SJSA1 (cell line): Measurements from ENCODE around the gene GABBR2. TPM values are rescaled to one million over a fixed set of nuclear protein-coding genes. Genes with fewer than 3 reads are reported as not detected.

ENCODE experiments used
- DNase-seq, 2 experiments: peaks; one replicate each; pipeline ENCODE4 v3.0.0-alpha.2; 2015 to 2020; ENCODE audit warnings: low spot score in 2 of 2, low read depth in 1 of 2
- H3K27ac ChIP-seq: fragments of 250-450 bp; sonication (Bioruptor Pico); 2 replicates; pipeline ENCODE4 v1.5.1; 2020; ENCODE audit warnings: mild to moderate bottlenecking, moderate library complexity
- H3K27me3 ChIP-seq: fragments of 250-450 bp; sonication (Bioruptor Pico); replicated peaks from 2 replicates; pipeline ENCODE4 v1.5.1; 2020; ENCODE audit warnings: mild to moderate bottlenecking, moderate library complexity
- H3K36me3 ChIP-seq: fragments of 250-450 bp; sonication (Bioruptor Pico); 2 replicates; pipeline ENCODE4 v1.5.1; 2020; ENCODE audit warnings: mild to moderate bottlenecking
- H3K4me1 ChIP-seq: fragments of 250-450 bp; sonication (Bioruptor Pico); replicated peaks from 2 replicates; pipeline ENCODE4 v1.6.1; 2021; ENCODE audit warnings: mild to moderate bottlenecking
- H3K4me3 ChIP-seq: fragments of 250-450 bp; sonication (Bioruptor Pico); 2 replicates; pipeline ENCODE4 v1.5.1; 2020; ENCODE audit warnings: mild to moderate bottlenecking
- H3K9me3 ChIP-seq: fragments of 250-450 bp; sonication (Bioruptor Pico); replicated peaks from 2 replicates; pipeline ENCODE4 v1.5.1; 2020; ENCODE audit warnings: mild to moderate bottlenecking
- total RNA-seq: library from RNA; depleted of rRNA; stranded (reverse); fragments of >200 nt; shearing (Covaris generic); gene quantifications from 2 replicates; pipeline ENCODE4 v1.2.3, GENCODE V29; 2014

The GABBR2 gene
- total RNA-seq, 1 experiment from 2014 or later: not detected

GRCh38 chr9:98416294-98417248 lies 292.2 kb downstream of the GABBR2 start:
- DNase-seq: no peak
- Histone ChIP-seq H3K27ac (no peak overlapping the region), H3K9me3 (no peaks in the 10 kb centered on the region), H3K36me3 (no peaks in the 10 kb centered on the region), H3K27me3 (no peaks in the 10 kb centered on the region), H3K4me3 (no peak overlapping the region), H3K4me1 (no peaks in the 10 kb centered on the region)

DNA sequence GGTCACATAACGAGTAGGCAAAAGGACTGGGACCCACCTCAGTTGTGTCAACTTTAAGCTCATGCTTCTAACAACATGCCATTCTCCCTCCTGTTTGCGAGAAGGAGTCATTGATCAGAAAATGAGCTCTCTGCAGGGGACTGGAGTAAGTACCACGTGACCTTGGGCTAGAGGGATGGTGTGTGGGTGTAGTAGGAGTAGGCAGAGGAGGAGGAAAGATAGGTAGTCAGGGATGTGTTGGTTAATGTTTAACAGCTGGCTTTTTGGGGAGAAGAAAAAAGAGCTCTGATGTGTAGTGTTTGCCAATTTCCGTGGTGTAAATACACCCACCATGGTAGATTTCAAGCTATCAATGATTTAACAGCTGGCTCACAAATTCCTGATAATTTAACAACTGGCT lies 293.0 kb downstream of the GABBR2 start:
- Histone ChIP-seq H3K4me1 (no peaks in the 10 kb centered on the region), H3K9me3 (no peaks in the 10 kb centered on the region), H3K27ac (no peak overlapping the region), H3K4me3 (no peak overlapping the region), H3K36me3 (no peaks in the 10 kb centered on the region), H3K27me3 (no peaks in the 10 kb centered on the region)
- DNase-seq: no peak

DNA sequence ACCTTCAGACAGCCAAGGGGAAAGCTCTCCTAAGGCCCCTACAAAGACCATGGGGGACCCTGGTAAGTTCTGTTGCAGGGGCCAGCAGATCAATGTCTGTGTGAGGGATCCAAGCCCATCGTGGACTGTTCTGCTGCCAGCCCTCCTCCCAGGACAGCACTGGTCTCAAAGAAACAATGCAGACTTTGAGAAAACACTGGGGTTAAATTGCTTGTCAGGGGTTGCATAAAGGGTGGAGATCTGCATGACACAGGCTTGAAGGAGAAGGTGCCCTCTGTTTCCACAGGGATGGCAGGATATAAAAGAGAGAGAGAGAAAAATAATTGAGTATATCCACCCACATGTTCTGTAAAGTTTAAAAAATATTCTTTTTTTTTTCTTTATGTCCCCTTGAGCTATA lies 295.7 kb downstream of the GABBR2 start:
- DNase-seq: no peak
- Histone ChIP-seq H3K4me1 (no peaks in the 10 kb centered on the region), H3K27me3 (no peaks in the 10 kb centered on the region), H3K4me3 (no peak overlapping the region), H3K36me3 (no peaks in the 10 kb centered on the region), H3K27ac (no peak overlapping the region), H3K9me3 (no peaks in the 10 kb centered on the region)

DNA sequence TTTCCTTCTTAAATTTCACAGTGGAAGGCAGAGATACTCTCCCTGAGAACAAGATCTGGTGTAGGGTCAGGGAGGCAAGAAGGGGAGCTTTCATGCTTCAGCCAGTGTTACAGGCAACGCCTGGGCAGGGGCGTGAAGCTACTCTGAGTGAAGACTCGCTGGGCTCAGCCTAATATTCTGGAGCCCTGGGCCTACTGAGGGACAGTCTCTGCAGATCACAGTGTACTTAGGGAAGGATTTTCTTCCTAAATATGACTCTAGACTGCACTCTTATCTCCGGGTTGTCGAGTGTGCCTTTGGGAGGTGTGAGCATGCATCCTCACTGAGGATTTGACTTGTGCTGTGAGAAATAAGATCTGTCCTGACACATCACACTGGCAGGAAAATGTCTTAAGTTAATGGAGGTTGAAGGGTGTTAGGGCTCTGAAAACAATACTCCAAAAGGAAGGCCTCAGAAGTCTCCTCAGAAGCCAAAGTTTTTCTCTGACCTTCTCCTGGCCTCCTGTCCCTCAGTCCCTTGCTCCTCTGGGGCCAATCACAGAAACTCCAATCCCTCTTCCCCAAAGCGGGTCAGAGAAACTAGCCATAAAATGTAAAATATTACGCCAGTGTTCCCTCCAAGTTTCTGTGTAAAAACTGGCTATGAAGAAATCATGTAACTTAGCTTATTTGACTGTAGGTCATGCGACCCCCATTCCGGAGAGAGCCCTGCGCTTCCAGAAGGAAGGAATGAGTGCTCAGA lies 296.5 kb downstream of the GABBR2 start:
- H3K9me3 ChIP-seq: no peaks in the 10 kb centered on the region
- no peaks in the 10 kb centered on the region for H3K4me1 ChIP-seq
- no peak overlapping the region for H3K4me3 ChIP-seq
- no peak for DNase-seq
- no peaks in the 10 kb centered on the region for H3K36me3 ChIP-seq
- H3K27ac ChIP-seq: no peak overlapping the region
- H3K27me3 ChIP-seq: no peaks in the 10 kb centered on the region

- H3K9me3 ChIP-seq: no peaks in the 10 kb centered on the region
- H3K4me1 ChIP-seq: no peaks in the 10 kb centered on the region
- H3K27me3 ChIP-seq: no peaks in the 10 kb centered on the region
- DNase-seq: no peak
- no peak overlapping the region for H3K27ac ChIP-seq
- no peaks in the 10 kb centered on the region for H3K36me3 ChIP-seq
- no peak overlapping the region for H3K4me3 ChIP-seq
These were observed 298.5 kb downstream of the GABBR2 start for GRCh38 chr9:98410185-98410697.

DNA sequence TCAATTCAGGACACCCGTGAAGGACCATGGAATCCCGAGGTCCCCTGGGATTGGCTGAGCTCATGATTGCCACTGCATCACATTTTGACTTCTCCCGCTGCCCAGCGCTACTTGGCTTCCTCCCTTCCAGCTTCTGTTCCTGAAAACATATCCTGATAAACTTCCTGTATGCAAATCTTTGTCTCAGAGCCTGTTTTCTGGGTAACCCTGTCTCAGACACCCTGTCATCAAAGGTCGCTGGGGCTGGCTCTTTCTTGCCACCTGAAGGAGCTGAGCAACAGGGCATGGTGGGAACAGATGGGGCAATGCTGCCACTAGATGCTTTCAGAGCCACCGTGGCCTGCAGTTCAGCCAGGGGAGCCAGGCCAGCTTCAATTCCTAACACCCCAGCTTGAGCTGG lies 299.0 kb downstream of the GABBR2 start:
- no peak for DNase-seq
- no peak overlapping the region for H3K4me3 ChIP-seq
- no peaks in the 10 kb centered on the region for H3K4me1 ChIP-seq
- no peaks in the 10 kb centered on the region for H3K36me3 ChIP-seq
- no peaks in the 10 kb centered on the region for H3K27me3 ChIP-seq
- no peaks in the 10 kb centered on the region for H3K9me3 ChIP-seq
- no peak overlapping the region for H3K27ac ChIP-seq

- Histone ChIP-seq H3K36me3 (no peaks in the 10 kb centered on the region), H3K9me3 (no peaks in the 10 kb centered on the region), H3K27ac (no peak overlapping the region), H3K27me3 (no peaks in the 10 kb centered on the region), H3K4me1 (no peaks in the 10 kb centered on the region), H3K4me3 (no peak overlapping the region)
- no peak for DNase-seq
These were observed 302.3 kb downstream of the GABBR2 start for GRCh38 chr9:98406469-98406868.

- H3K4me3 ChIP-seq: no peak overlapping the region
- no peaks in the 10 kb centered on the region for H3K36me3 ChIP-seq
- DNase-seq: no peak
- H3K27ac ChIP-seq: no peak overlapping the region
- no peaks in the 10 kb centered on the region for H3K9me3 ChIP-seq
- no peaks in the 10 kb centered on the region for H3K4me1 ChIP-seq
- H3K27me3 ChIP-seq: no peaks in the 10 kb centered on the region
These were observed 304.5 kb downstream of the GABBR2 start for GRCh38 chr9:98404237-98404636.

GRCh38 chr9:98403715-98404114 lies 305.0 kb downstream of the GABBR2 start:
- no peak overlapping the region for H3K4me3 ChIP-seq
- H3K9me3 ChIP-seq: no peaks in the 10 kb centered on the region
- H3K4me1 ChIP-seq: no peaks in the 10 kb centered on the region
- no peaks in the 10 kb centered on the region for H3K27me3 ChIP-seq
- H3K27ac ChIP-seq: no peak overlapping the region
- DNase-seq: no peak
- no peaks in the 10 kb centered on the region for H3K36me3 ChIP-seq

GRCh38 chr9:98402019-98402840 lies 306.5 kb downstream of the GABBR2 start:
- no peak overlapping the region for H3K4me3 ChIP-seq
- no peaks in the 10 kb centered on the region for H3K27me3 ChIP-seq
- no peaks in the 10 kb centered on the region for H3K9me3 ChIP-seq
- no peaks in the 10 kb centered on the region for H3K36me3 ChIP-seq
- H3K27ac ChIP-seq: no peak overlapping the region
- no peak for DNase-seq
- no peaks in the 10 kb centered on the region for H3K4me1 ChIP-seq

DNA sequence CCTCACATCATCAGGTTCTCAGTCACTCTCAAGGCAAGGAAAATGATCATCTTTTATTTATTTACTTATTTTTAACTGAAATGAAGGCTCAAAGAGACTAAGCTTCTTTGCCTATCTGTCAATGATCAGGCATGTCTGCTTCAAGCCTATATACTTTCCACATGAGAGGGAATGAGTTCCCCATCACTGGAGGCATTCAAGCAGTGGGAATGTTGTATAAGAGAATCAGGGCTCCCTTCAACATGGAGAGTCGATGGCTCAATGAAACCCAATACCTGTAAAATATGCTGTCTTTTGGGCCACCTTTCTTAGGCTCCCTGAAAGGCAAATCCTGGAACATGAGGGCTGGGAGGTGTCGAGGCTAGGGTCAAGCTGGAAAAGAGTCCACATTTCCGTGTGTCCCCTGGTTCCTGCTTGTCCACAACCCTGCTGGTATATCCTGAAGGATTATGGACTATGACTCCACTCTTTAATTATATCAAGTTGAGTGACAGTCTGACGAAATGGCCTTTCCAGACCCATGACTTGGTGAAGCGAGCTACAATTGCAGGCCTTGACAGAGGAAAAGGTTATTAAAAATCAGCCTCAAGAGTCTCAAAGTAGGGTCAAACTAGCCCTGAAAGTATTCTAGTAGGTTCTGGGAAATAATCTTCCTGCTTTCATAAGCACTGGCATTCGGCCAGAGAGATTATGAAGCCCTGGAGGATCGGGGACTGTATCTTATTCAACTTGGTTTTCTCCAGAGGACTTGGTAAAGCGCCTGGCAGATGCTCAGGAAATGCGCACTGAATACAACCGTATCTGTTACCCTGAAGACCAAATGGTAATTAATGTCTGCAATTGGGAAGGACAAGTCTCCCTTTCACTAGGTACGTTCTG lies 307.4 kb downstream of the GABBR2 start:
- DNase-seq: no peak
- H3K9me3 ChIP-seq: no peaks in the 10 kb centered on the region
- H3K4me1 ChIP-seq: no peaks in the 10 kb centered on the region
- H3K27ac ChIP-seq: no peak overlapping the region
- H3K36me3 ChIP-seq: no peaks in the 10 kb centered on the region
- H3K27me3 ChIP-seq: no peaks in the 10 kb centered on the region
- H3K4me3 ChIP-seq: no peak overlapping the region

- H3K9me3 ChIP-seq: no peaks in the 10 kb centered on the region
- DNase-seq: no peak
These were observed 308.6 kb downstream of the GABBR2 start for GRCh38 chr9:98399950-98400683.

More at GRCh38 chr9:98399950-98400683, 308.6 kb downstream of the GABBR2 start:
- no peaks in the 10 kb centered on the region for H3K27me3 ChIP-seq
- no peaks in the 10 kb centered on the region for H3K36me3 ChIP-seq
- no peak overlapping the region for H3K4me3 ChIP-seq
- no peaks in the 10 kb centered on the region for H3K4me1 ChIP-seq
- no peak overlapping the region for H3K27ac ChIP-seq
